Posterior vena cava (tissue), 2 donors: Measurements from ENCODE around the gene PER1. TPM values are rescaled to one million over a fixed set of nuclear protein-coding genes. Genes with fewer than 3 reads are reported as not detected.

Source experiments
- DNase-seq: peaks from one replicate; pipeline ENCODE4 v3.0.0-alpha.2; 2020; ENCODE audit warnings: low spot score
- intact Hi-C, 2 donors: fragments of 100-400 bp; cut with DNase I; formaldehyde crosslinking; loops; one replicate each; pipeline versions ENCODE4 v1.14.1 to v1.14.2; 2022 to 2023
- total RNA-seq, 2 donors: library from RNA; stranded (reverse); fragmentation: NEBNext Ultra II Directional; extraction: Animal tissue kit (Norgen Biotek cat#: 25700); gene quantifications; one replicate each; pipeline ENCODE4 v1.2.1, GENCODE V29; 2021
- donor health status: DM: yes; HTN: yes; CAD: no.
- donor health status: DM: yes; HTN: yes; CAD: no.

PER1 gene
- total RNA-seq, 2 donors from 2014 or later: 203 to 206 TPM

DNA sequence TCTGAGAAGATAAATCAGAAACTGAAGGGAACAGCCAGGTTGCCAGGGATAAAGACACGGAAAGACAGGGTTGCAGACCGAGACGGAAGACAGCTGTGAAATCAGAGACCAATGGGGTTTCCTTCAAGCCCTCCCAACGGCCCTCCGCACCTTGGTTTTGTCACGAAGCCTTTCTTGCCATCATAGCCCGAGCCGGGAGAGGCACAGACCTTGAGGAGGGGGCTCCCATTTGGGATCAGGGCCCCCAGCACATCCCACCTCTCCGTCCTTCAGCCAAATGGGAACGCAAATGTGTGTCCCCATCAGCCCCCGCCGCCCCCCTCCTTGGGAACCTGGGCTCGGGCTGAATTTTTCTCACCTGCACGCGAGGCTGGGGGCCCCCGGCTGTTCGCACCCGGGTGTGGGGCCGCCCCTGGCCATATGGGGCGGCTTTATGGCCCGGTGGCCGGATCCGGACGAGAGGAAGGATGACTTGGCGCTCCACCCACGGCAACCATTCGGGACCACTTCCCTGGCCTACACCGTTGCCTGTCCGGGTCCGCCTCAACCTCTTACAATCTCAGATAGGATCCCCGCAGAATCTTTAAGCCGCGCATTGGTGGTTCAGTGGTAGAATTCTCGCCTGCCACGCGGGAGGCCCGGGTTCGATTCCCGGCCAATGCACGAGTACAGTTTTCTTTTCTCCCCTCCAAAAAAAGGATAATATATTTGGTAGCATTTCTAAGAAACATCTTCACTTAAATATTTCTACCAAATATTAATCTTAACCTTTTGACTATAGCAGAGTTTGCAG, 26.9 kb downstream of the PER1 start:
- intact Hi-C loops: no loop called here
- peak; percentile 93 for DNase-seq

DNA sequence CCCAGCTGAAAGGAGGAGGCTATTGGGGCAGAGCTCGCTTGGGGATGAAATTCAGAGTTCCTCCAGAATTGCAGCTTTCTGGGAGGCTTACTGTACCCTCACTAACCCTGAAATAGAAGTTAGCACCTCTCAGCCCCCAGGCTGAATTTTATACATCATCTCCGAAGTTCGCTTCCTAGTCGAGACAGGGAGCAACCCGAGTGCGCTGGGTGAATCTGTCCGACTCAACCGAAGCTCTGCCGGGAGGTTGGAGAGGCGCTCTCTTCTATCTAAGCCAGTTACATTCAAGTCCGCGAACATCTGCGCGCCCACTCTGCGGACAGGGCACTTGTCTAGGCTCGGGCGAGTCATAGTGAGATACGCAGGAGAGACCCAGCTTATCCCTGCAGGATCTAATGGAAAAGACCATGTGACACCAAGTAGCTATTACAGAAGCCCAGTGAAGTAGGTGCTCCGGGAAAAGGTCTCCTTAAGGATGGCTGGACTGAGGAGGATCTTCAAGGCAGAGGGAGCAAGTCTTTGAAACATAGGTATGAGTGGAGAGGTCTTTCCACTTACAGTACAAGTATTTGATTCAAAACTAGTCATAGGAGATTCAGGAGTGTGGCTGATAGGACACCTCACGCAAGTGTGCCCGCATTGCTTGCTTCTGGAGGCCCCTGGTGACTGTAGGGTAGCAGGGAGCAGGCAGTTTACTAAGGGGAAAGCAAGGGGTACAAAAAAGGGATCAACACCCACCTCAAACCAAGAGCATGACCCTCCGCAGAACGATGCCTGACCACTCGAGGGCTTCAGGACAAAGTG, 27.7 kb downstream of the PER1 start:
- peak; percentile 52 for DNase-seq
- intact Hi-C loops: loop anchor here in 1 of 2 donors (5.0 kb wide), 1 partner anchor 63 kb away; no protein-coding TSS in a partner anchor

- peak; percentile 77 for DNase-seq
- intact Hi-C loops: loop anchor here in 1 of 2 donors (5.0 kb wide), 1 partner anchor 63 kb away; no protein-coding TSS in a partner anchor
Measured at GRCh38 chr17:8123695-8124349, 28.4 kb downstream of the PER1 start, which contains the start of gene HES7. Gene HES7 (minus strand): TSS chr17:8124106. CDS start chr17:8124084, 22 bp downstream.

GRCh38 chr17:8122924-8123694, 29.1 kb downstream of the PER1 start:
- intact Hi-C loops: loop anchor here in 1 of 2 donors (5.0 kb wide), 1 partner anchor 64 kb away; no protein-coding TSS in a partner anchor
- DNase-seq: peak; percentile 87

GRCh38 chr17:8122422-8122923, 29.7 kb downstream of the PER1 start:
- DNase-seq: peak; percentile 53
- intact Hi-C loops: loop anchor here in 1 of 2 donors (5.0 kb wide), 1 partner anchor 65 kb away; no protein-coding TSS in a partner anchor

DNA sequence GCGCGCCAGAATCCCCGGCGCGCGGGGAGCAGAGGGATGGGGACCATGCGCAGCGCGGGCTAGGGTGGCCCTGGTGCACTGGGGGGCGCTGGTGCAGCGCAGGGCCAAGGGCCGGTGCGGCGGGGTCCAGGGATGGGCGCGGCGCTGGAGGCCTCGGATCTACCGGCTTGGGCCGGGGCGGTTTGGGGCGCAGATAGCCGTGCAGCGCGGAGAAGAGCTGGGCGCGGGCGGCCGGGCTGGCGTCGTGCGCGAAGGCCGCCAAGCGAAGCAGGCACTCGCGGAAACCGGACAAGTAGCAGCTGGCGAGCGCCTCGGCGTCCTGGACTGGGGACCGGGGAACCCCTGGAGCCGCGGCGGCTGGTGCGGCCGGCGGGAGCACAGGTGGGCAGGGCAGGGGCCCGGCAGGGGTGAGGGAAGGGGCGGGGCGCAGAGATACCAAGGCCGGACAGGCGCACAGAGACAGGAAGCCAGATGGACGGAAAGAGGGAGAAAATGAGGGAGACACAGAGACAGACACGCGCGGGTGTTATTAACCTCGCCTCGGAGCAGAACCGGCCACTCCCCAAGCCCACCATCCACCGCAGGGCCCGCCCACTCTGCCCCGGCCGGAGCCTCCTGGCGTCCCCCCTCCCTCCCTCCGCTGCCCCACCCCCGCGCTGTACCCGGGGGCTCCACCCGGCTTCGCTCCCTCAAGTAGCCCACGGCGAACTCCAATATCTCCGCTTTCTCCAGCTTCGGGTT, 30.4 kb downstream of the PER1 start:
- intact Hi-C loops: loop anchor here in 1 of 2 donors (5.0 kb wide), 1 partner anchor 65 kb away; no protein-coding TSS in a partner anchor
- DNase-seq: peak; percentile 86

- DNase-seq: no peak
- intact Hi-C loops: loop anchor here in 1 of 2 donors (5.0 kb wide), 1 partner anchor 66 kb away; no protein-coding TSS in a partner anchor
Measured at GRCh38 chr17:8121407-8121680, 30.9 kb downstream of the PER1 start.

DNA sequence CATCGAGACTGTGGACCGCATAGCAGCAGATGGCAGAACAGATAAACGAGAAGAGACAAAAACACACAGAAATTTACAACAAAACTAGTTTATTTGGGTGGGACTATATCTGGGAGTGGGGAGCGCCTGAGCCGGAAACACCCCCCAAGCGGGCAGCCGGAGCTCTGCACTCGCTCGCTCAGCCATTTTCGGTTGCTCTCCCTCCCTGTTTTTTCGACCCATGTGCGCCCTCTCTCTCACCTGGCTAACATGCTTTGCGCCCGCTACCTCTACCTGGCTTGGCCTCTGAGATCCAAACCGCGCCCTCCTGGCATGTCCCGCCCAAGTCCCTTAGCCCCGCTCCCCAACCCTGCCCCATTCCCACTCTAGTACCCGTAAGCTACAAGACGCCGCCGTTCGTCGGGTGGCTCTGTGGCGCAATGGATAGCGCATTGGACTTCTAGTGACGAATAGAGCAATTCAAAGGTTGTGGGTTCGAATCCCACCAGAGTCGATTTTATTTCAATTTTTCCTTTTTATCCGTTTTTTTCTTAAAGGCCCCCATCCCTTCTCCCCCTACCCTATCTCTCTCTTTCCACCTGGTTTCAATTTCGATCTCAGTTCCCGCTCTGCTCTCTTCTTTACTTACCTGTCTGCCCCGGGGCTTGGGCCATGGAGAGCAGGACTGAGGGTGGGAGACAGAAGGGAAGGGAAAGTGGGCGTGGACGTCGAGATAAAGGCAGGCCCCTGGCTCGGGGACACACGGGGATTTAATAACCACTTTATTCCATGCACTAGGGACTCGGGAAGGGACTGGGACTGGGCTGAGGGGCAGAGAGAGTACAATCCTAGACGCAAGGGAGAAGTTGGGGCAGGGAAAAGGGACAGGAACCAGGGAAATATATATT, 31.4 kb downstream of the PER1 start:
- intact Hi-C loops: loop anchor here in 1 of 2 donors (5.0 kb wide), 1 partner anchor 67 kb away; no protein-coding TSS in a partner anchor

GRCh38 chr17:8119581-8120519, 32.4 kb downstream of the PER1 start:
- intact Hi-C loops: loop anchor here (5.0 kb wide), 3 partner anchors 67 to 848 kb away; no protein-coding TSS in a partner anchor
- DNase-seq: peak; percentile 91

More for the DNA sequence above, 31.4 kb downstream of the PER1 start:
- DNase-seq: peak; percentile 89

- peak; percentile 96 for DNase-seq
- intact Hi-C loops: loop anchor here (5.0 kb wide), 2 partner anchors 103 to 847 kb away; no protein-coding TSS in a partner anchor
Measured at GRCh38 chr17:8118769-8119580, 33.2 kb downstream of the PER1 start.

DNA sequence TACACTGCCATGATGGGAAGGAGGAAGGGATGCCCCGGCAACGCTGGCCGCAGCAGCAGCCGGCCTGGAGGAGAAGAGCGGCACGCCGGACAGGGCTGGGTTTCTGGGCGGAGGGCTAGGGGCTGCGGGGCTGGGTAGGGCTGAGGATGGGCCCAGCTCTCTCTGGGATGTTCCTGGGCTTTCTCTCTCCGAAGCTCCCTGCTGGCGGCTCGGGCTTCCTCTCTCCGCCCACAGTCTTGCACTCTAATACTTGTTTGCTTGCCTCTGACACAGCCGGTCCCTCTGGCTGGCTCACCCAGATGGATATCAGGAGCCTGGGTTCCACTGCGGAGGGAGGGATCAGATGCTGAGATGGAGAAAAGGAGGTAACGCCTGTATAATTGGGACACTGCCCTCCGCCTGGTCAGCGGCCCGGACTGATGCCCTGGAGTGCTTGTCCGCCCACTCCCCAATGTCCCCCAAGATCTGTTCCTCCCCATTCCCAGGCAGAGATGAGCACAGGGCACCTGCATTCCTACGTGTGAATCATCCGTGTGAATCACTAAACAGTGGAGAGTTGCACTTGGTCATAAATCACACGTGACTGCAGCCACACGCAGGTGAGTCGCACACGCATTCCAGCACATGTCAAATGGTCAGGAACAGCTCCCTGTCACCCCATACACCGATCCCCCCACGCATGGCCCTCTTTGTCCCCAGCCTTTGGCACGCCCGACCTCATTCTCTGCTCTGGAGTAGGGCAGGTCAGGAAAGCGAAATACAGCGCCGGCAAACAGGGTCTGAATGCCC, 34.0 kb downstream of the PER1 start, which contains the start of gene ALOXE3:
ALOXE3 (minus strand) TSS at position 535 of the 789 bp plus-strand sequence; CDS start at position 11, 524 bp downstream.
- DNase-seq: peak; percentile 84
- intact Hi-C loops: loop anchor here (1.0 to 5.0 kb wide), 3 partner anchors 49 to 846 kb away; no protein-coding TSS in a partner anchor

GRCh38 chr17:8117367-8117979, 34.7 kb downstream of the PER1 start:
- intact Hi-C loops: loop anchor here (1.0 to 5.0 kb wide), 3 partner anchors 48 to 845 kb away; no protein-coding TSS in a partner anchor
- no peak for DNase-seq

DNA sequence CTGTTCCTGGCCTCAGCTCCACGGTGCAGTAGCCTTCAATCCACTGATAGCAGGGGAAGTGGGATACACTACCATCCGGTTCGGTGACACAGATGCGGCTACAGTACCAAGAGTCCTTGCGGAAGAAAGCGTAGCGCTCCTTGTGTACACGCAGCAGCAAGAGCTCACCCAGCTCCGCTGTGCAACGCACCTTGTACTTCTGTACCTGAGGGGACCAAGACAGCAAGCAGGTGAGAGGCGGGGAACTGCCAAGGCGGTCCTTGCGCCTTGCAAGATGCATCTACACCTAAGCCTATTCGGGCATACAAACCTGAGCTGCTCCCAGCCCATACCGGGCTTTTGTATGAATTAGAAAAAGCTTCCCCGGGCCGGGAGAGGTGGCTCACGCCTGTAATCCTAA, 35.4 kb downstream of the PER1 start:
- intact Hi-C loops: loop anchor here (1.0 to 5.0 kb wide), 3 partner anchors 47 to 844 kb away; no protein-coding TSS in a partner anchor
- DNase-seq: no peak
